ENCODE results near the gene INSYN1. TPM values are rescaled to one million over a fixed set of nuclear protein-coding genes. Genes with fewer than 3 reads are reported as not detected.
"Not testable (repeated sequence)": the region's sequence is repeated elsewhere in the genome, so short reads cannot be mapped to it uniquely, and the experiment has no call there.

Gene INSYN1
- total and polyA plus RNA-seq, 10 of the 15 experiments (the other 5 are each of a cell fraction or from before 2014, with no cell fraction given): not detected

DNA sequence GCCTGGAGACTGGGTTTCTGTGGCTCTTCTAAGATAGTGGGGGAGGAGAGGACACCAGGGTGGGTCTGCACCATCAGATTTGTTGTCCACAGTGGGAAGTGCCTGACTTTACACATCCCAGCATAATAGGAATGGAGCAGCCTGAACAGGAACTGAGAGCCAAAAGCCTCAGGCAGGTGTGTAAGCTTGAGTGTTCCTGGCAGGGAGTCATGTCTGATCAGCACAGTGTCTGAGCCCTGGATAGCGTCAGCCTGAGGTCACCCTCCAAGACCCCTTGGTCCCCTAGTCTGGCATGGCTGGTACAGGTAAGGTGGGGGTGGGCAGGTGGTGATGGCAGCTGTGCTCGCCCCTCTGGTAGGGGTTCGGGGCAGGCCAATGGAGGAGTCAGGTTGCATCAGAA, 20.2 kb downstream of the INSYN1 start:
- H3K9me3 ChIP-seq (replicated peaks; ENCODE audit: control insufficient read depth, insufficient read depth, low read length): no peaks in the 10 kb centered on the region
- no peaks in the 10 kb centered on the region for H3K79me2 ChIP-seq (ENCODE audit: control insufficient read depth, insufficient read depth, low read length)
- no peak overlapping the region for H3K4me3 ChIP-seq
- 30% methylated on average over 3 of the region's 3 CpGs for WGBS (ENCODE audit: insufficient coverage, insufficient replicate concordance, low lambda C conversion rate, missing lambda C conversion rate)
- H2AFZ ChIP-seq (ENCODE audit: control insufficient read depth, low read depth, low read length): no peak overlapping the region
- TF ChIP-seq STAT1 (conservative IDR thresholded peaks at IDR 0.05) (no peak), ESRRA (IDR thresholded peaks at IDR 0.05; ENCODE audit: low read length) (no peak), FOXK2 (IDR thresholded peaks at IDR 0.05) (no peak), TARDBP (IDR thresholded peaks at IDR 0.05; ENCODE audit: borderline replicate concordance) (no peak), NBN (IDR thresholded peaks at IDR 0.05) (no peak), PML (IDR thresholded peaks at IDR 0.05; ENCODE audit: low read length) (no peak), BMI1 (IDR thresholded peaks at IDR 0.05; ENCODE audit: borderline replicate concordance) (no peak), SMC3 (IDR thresholded peaks at IDR 0.05; ENCODE audit: borderline replicate concordance, low read length) (no peak), IRF3 (IDR thresholded peaks at IDR 0.05) (no peak), ZNF207 (IDR thresholded peaks at IDR 0.05; ENCODE audit: borderline replicate concordance) (no peak)
- in situ Hi-C loops (cut with MboI): no loop called here
- H4K20me1 ChIP-seq (ENCODE audit: control insufficient read depth, insufficient read depth): no peaks in the 10 kb centered on the region
- ChIA-PET POLR2A (no interaction called here), RAD21 (ENCODE audit: unreplicated experiment) (interaction anchor here (0.7 kb wide), 1 partner anchor 56 kb away, joined by 3 read pairs; no protein-coding TSS in a partner anchor), SMC1A (ENCODE audit: uncharacterized antibody, unreplicated experiment) (no interaction called here), CTCF (no interaction called here)
- no peaks in the 10 kb centered on the region for H3K36me3 ChIP-seq (ENCODE audit: control insufficient read depth in 2 of 2, insufficient read depth in 2 of 2, low read length in 1 of 2)
- H3K27ac ChIP-seq (ENCODE audit: control insufficient read depth, insufficient read depth): no peak overlapping the region
- no peak overlapping the region for H3K4me2 ChIP-seq (ENCODE audit: control insufficient read depth, insufficient read depth)
- ATAC-seq (no peak), FAIRE-seq (no peak), DNase-seq (ENCODE audit: low read depth, low spot score) (no peak)
- H3K9ac ChIP-seq (ENCODE audit: control insufficient read depth, insufficient read depth, low read length): no peak overlapping the region
- no TSS peak for BruUV-seq (replicated peaks)
- H3K4me1 ChIP-seq (ENCODE audit: control insufficient read depth, insufficient read depth, low read length): no peaks in the 10 kb centered on the region
- intact Hi-C loops (cut with micrococcal nuclease; ENCODE audit: unreplicated experiment): no loop called here
- no peaks in the 10 kb centered on the region; a peak in 1 of 4 replicates for H3K27me3 ChIP-seq (replicated peaks in 1 of 2; ENCODE audit: control insufficient read depth in 2 of 2, insufficient read depth in 2 of 2, low read length in 1 of 2)

DNA sequence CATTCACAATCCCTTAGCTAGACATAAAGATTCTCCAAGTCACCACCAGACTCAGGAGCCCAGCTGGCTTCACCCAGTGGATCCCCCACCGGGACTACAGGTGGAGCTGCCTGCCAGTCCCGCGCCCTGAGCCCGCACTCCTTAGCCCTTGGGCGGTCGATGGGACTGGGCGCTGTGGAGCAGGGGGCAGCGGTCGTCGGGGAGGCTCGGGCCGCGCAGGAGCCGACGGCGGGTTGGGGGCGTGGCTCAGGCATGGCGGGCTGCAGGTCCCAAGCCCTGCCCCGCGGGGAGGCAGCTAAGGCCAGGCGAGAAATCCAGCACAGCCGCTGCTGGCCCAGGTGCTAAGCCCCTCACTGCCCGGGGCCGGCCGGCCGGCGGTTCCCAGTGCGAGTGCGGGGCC, 21.1 kb downstream of the INSYN1 start:
- H3K27me3 ChIP-seq (replicated peaks in 1 of 2; ENCODE audit: control insufficient read depth in 2 of 2, insufficient read depth in 2 of 2, low read length in 1 of 2); in situ Hi-C loops (cut with MboI); H3K36me3 ChIP-seq (ENCODE audit: control insufficient read depth in 2 of 2, insufficient read depth in 2 of 2, low read length in 1 of 2); H3K79me2 ChIP-seq (ENCODE audit: control insufficient read depth, insufficient read depth, low read length); POLR2A ChIA-PET; BruUV-seq (replicated peaks); intact Hi-C loops (cut with micrococcal nuclease; ENCODE audit: unreplicated experiment); H4K20me1 ChIP-seq (ENCODE audit: control insufficient read depth, insufficient read depth); CTCF ChIA-PET; H3K9ac ChIP-seq (ENCODE audit: control insufficient read depth, insufficient read depth, low read length); SMC1A ChIA-PET (ENCODE audit: uncharacterized antibody, unreplicated experiment); FAIRE-seq; H3K4me1 ChIP-seq (ENCODE audit: control insufficient read depth, insufficient read depth, low read length); ATAC-seq; DNase-seq (ENCODE audit: low read depth, low spot score); RAD21 ChIA-PET (ENCODE audit: unreplicated experiment); H3K4me3 ChIP-seq; H2AFZ ChIP-seq (ENCODE audit: control insufficient read depth, low read depth, low read length); H3K27ac ChIP-seq (ENCODE audit: control insufficient read depth, insufficient read depth); H3K9me3 ChIP-seq (replicated peaks; ENCODE audit: control insufficient read depth, insufficient read depth, low read length); H3K4me2 ChIP-seq (ENCODE audit: control insufficient read depth, insufficient read depth): not testable (repeated sequence)
- 84% methylated on average over 21 of the region's 29 CpGs for WGBS (ENCODE audit: insufficient coverage, insufficient replicate concordance, low lambda C conversion rate, missing lambda C conversion rate)

All from GM12878 (cell line).